Measurements from ENCODE around the gene NLRC5.

NLRC5 gene

GRCh38 chr16:57042157-57043111, 53.1 kb downstream of the NLRC5 start:
- H3K27ac Mint-ChIP-seq = no peak overlapping the region
- H3K4me3 Mint-ChIP-seq = no peak overlapping the region
- peaks cover 31% of the 10 kb centered on the region for H3K4me1 Mint-ChIP-seq
- H3K27me3 Mint-ChIP-seq (ENCODE audit: low read depth) = peaks cover 6% of the 10 kb centered on the region
- H3K9me3 Mint-ChIP-seq = peaks cover 8% of the 10 kb centered on the region
- TF ChIP-seq CTCF (IDR thresholded peaks at IDR 0.05; ENCODE audit: unreplicated experiment in 3 of 3) = no peak
- peaks cover 4% of the 10 kb centered on the region for H3K36me3 Mint-ChIP-seq (ENCODE audit: low read depth)

GRCh38 chr16:57043248-57043647, 53.9 kb downstream of the NLRC5 start:
- peaks cover 4% of the 10 kb centered on the region for H3K36me3 Mint-ChIP-seq (ENCODE audit: low read depth)
- H3K4me3 Mint-ChIP-seq = no peak overlapping the region
- H3K4me1 Mint-ChIP-seq = peaks cover 31% of the 10 kb centered on the region
- TF ChIP-seq CTCF (IDR thresholded peaks at IDR 0.05; ENCODE audit: unreplicated experiment in 3 of 3) = no peak
- H3K27me3 Mint-ChIP-seq (ENCODE audit: low read depth) = peaks cover 6% of the 10 kb centered on the region
- H3K27ac Mint-ChIP-seq = no peak overlapping the region
- peaks cover 8% of the 10 kb centered on the region for H3K9me3 Mint-ChIP-seq

GRCh38 chr16:57044931-57045693, 55.8 kb downstream of the NLRC5 start:
- H3K4me1 Mint-ChIP-seq = peaks cover 22% of the 10 kb centered on the region
- peaks cover 4% of the 10 kb centered on the region for H3K36me3 Mint-ChIP-seq (ENCODE audit: low read depth)
- peaks cover 6% of the 10 kb centered on the region for H3K27me3 Mint-ChIP-seq (ENCODE audit: low read depth)
- H3K4me3 Mint-ChIP-seq = peak overlapping the region in 1 of 3 experiments; percentile 2
- peak overlapping the region in 1 of 3 experiments; percentile 32 for H3K27ac Mint-ChIP-seq
- peaks cover 6% of the 10 kb centered on the region for H3K9me3 Mint-ChIP-seq
- no peak for TF ChIP-seq CTCF (IDR thresholded peaks at IDR 0.05; ENCODE audit: unreplicated experiment in 3 of 3)

- Mint-ChIP-seq H3K36me3 (ENCODE audit: low read depth) (peaks cover 4% of the 10 kb centered on the region), H3K27me3 (ENCODE audit: low read depth) (peaks cover 6% of the 10 kb centered on the region), H3K9me3 (peaks cover 3% of the 10 kb centered on the region), H3K4me1 (peaks cover 18% of the 10 kb centered on the region), H3K27ac (peak overlapping the region in 1 of 3 experiments; percentile 32), H3K4me3 (peak overlapping the region in 2 of 3 experiments; percentile 2)
- peak; percentile 64 to 68 (median 64) for TF ChIP-seq CTCF (IDR thresholded peaks at IDR 0.05; ENCODE audit: unreplicated experiment in 3 of 3)
Observed at GRCh38 chr16:57045694-57046381, 56.5 kb downstream of the NLRC5 start.

- no peaks in the 10 kb centered on the region for H3K36me3 Mint-ChIP-seq (ENCODE audit: low read depth)
- no peak overlapping the region for H3K4me3 Mint-ChIP-seq
- no peak for TF ChIP-seq CTCF (IDR thresholded peaks at IDR 0.05; ENCODE audit: unreplicated experiment in 3 of 3)
- H3K27ac Mint-ChIP-seq = no peak overlapping the region
- peaks cover 8% of the 10 kb centered on the region for H3K4me1 Mint-ChIP-seq
- no peaks in the 10 kb centered on the region for H3K9me3 Mint-ChIP-seq
- H3K27me3 Mint-ChIP-seq (ENCODE audit: low read depth) = peaks cover 6% of the 10 kb centered on the region
Observed at GRCh38 chr16:57048095-57048494, 58.7 kb downstream of the NLRC5 start.
